Keratinocyte (primary cell): ENCODE results near the gene ANKRD31.

ENCODE experiments used
- EZH2 ChIP-seq: IDR thresholded peaks from one replicate; pipeline ENCODE4 v1.6.1; 2012; ENCODE audit warnings: inconsistent platforms, mild to moderate bottlenecking, low read length, moderate library complexity
- TF ChIP-seq, protein P1 (sequence below), 3 experiments: IDR thresholded peaks in 1 of 3; conservative IDR thresholded peaks in 1 of 3; optimal IDR thresholded peaks in 1 of 3; 2 replicates in 2 of 3; 3 replicates in 1 of 3; pipeline versions ENCODE3 to v1.5.1; 2011; ENCODE audit warnings: low read length in 3 of 3, mild to moderate bottlenecking in 3 of 3, moderate library complexity in 2 of 3, control low read depth in 1 of 3, inconsistent platforms in 1 of 3; ENCODE audit not compliant: insufficient read depth in 2 of 3; ENCODE audit errors: extremely low read depth in 1 of 3

- TF ChIP-seq, protein P1, sequence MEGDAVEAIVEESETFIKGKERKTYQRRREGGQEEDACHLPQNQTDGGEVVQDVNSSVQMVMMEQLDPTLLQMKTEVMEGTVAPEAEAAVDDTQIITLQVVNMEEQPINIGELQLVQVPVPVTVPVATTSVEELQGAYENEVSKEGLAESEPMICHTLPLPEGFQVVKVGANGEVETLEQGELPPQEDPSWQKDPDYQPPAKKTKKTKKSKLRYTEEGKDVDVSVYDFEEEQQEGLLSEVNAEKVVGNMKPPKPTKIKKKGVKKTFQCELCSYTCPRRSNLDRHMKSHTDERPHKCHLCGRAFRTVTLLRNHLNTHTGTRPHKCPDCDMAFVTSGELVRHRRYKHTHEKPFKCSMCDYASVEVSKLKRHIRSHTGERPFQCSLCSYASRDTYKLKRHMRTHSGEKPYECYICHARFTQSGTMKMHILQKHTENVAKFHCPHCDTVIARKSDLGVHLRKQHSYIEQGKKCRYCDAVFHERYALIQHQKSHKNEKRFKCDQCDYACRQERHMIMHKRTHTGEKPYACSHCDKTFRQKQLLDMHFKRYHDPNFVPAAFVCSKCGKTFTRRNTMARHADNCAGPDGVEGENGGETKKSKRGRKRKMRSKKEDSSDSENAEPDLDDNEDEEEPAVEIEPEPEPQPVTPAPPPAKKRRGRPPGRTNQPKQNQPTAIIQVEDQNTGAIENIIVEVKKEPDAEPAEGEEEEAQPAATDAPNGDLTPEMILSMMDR (optimal IDR thresholded peaks at IDR 0.05 in 1 of 3, IDR thresholded peaks at IDR 0.05 in 1 of 3, conservative IDR thresholded peaks at IDR 0.05 in 1 of 3; ENCODE audit: extremely low read depth in 1 of 3, insufficient read depth in 2 of 3, low read length in 3 of 3) = no peak
- no peak for TF ChIP-seq EZH2
Observed at GRCh38 chr5:75089662-75090061, 147.0 kb downstream of the ANKRD31 start.
